Measurements from ENCODE around the gene NRXN3.

Gene NRXN3

GRCh38 chr14:79179985-79180384, 1009.8 kb downstream of the NRXN3 start:
- no peak for DNase-seq

GRCh38 chr14:79180656-79181055, 1010.5 kb downstream of the NRXN3 start:
- DNase-seq = no peak

GRCh38 chr14:79186523-79186922, 1016.4 kb downstream of the NRXN3 start:
- no peak for DNase-seq

- no peak for DNase-seq
These were observed 1023.7 kb downstream of the NRXN3 start for GRCh38 chr14:79193689-79194477.

GRCh38 chr14:79196216-79196615, 1026.0 kb downstream of the NRXN3 start:
- DNase-seq = no peak

- DNase-seq = no peak
These were observed 1027.3 kb downstream of the NRXN3 start for GRCh38 chr14:79197516-79197915.

GRCh38 chr14:79199217-79199616, 1029.0 kb downstream of the NRXN3 start:
- DNase-seq = no peak

GRCh38 chr14:79201564-79202207, 1031.5 kb downstream of the NRXN3 start:
- no peak for DNase-seq

GRCh38 chr14:79204591-79204990, 1034.4 kb downstream of the NRXN3 start:
- no peak for DNase-seq

GRCh38 chr14:79209418-79209817, 1039.2 kb downstream of the NRXN3 start:
- no peak for DNase-seq

GRCh38 chr14:79225815-79226214, 1055.6 kb downstream of the NRXN3 start:
- DNase-seq = no peak

GRCh38 chr14:79229383-79229909, 1059.3 kb downstream of the NRXN3 start:
- DNase-seq = no peak

- peak; percentile 87 for DNase-seq
These were observed 1072.5 kb downstream of the NRXN3 start for GRCh38 chr14:79242666-79243065.

GRCh38 chr14:79246173-79246572, 1076.0 kb downstream of the NRXN3 start:
- DNase-seq = no peak

- DNase-seq = no peak
These were observed 1078.0 kb downstream of the NRXN3 start for GRCh38 chr14:79248126-79248525.

GRCh38 chr14:79248771-79249170, 1078.6 kb downstream of the NRXN3 start:
- no peak for DNase-seq

GRCh38 chr14:79251278-79251677, 1081.1 kb downstream of the NRXN3 start:
- DNase-seq = no peak

GRCh38 chr14:79253576-79253975, 1083.4 kb downstream of the NRXN3 start:
- DNase-seq = no peak

- no peak for DNase-seq
These were observed 1084.0 kb downstream of the NRXN3 start for GRCh38 chr14:79254069-79254775.

- DNase-seq = peak; percentile 99
These were observed 1086.2 kb downstream of the NRXN3 start for GRCh38 chr14:79256380-79256779.

GRCh38 chr14:79260406-79260805, 1090.2 kb downstream of the NRXN3 start:
- no peak for DNase-seq

- no peak for DNase-seq
These were observed 1095.3 kb downstream of the NRXN3 start for GRCh38 chr14:79265366-79265946.

- DNase-seq = no peak
These were observed 1100.2 kb downstream of the NRXN3 start for GRCh38 chr14:79270361-79270760.
